ENCODE results near the gene SMURF2. TPM values are rescaled to one million over a fixed set of nuclear protein-coding genes. Genes with fewer than 3 reads are reported as not detected.

Gene SMURF2
- polyA plus RNA-seq, 4 donors: 31.0 to 40.4 (median 39.1) TPM

GRCh38 chr17:64547319-64547718 is 114.8 kb downstream of the SMURF2 start:
- DNase-seq (ENCODE audit: low read depth in 4 of 4, low spot score in 3 of 4): no peak

- DNase-seq (ENCODE audit: low read depth in 4 of 4, low spot score in 3 of 4): no peak
These were observed 115.4 kb downstream of the SMURF2 start for GRCh38 chr17:64546716-64547115.

- DNase-seq (ENCODE audit: low read depth in 4 of 4, low spot score in 3 of 4): no peak
These were observed 117.4 kb downstream of the SMURF2 start for GRCh38 chr17:64544742-64545141.

GRCh38 chr17:64540118-64540776 is 121.9 kb downstream of the SMURF2 start:
- no peak for DNase-seq (ENCODE audit: low read depth in 4 of 4, low spot score in 3 of 4)

- no peak for DNase-seq (ENCODE audit: low read depth in 4 of 4, low spot score in 3 of 4)
These were observed 123.5 kb downstream of the SMURF2 start for GRCh38 chr17:64538508-64539130.

- DNase-seq (ENCODE audit: low read depth in 4 of 4, low spot score in 3 of 4): no peak
These were observed 124.6 kb downstream of the SMURF2 start for GRCh38 chr17:64537488-64537887.

- DNase-seq (ENCODE audit: low read depth in 4 of 4, low spot score in 3 of 4): no peak
These were observed 125.2 kb downstream of the SMURF2 start for GRCh38 chr17:64536913-64537312.

GRCh38 chr17:64535357-64535756 is 126.8 kb downstream of the SMURF2 start:
- DNase-seq (ENCODE audit: low read depth in 4 of 4, low spot score in 3 of 4): no peak

GRCh38 chr17:64534187-64534586 is 127.9 kb downstream of the SMURF2 start:
- DNase-seq (ENCODE audit: low read depth in 4 of 4, low spot score in 3 of 4): no peak

- DNase-seq (ENCODE audit: low read depth in 4 of 4, low spot score in 3 of 4): no peak
These were observed 128.3 kb downstream of the SMURF2 start for GRCh38 chr17:64533784-64534183.

GRCh38 chr17:64532409-64532808 is 129.7 kb downstream of the SMURF2 start:
- no peak for DNase-seq (ENCODE audit: low read depth in 4 of 4, low spot score in 3 of 4)

- no peak for DNase-seq (ENCODE audit: low read depth in 4 of 4, low spot score in 3 of 4)
These were observed 130.1 kb downstream of the SMURF2 start for GRCh38 chr17:64531955-64532371.

- no peak for DNase-seq (ENCODE audit: low read depth in 4 of 4, low spot score in 3 of 4)
These were observed 132.9 kb downstream of the SMURF2 start for GRCh38 chr17:64529221-64529620.

- DNase-seq (ENCODE audit: low read depth in 4 of 4, low spot score in 3 of 4): no peak
These were observed 134.2 kb downstream of the SMURF2 start for GRCh38 chr17:64527914-64528313.

- DNase-seq (ENCODE audit: low read depth in 4 of 4, low spot score in 3 of 4): no peak
These were observed 141.7 kb downstream of the SMURF2 start for GRCh38 chr17:64520359-64520758.

- DNase-seq (ENCODE audit: low read depth in 4 of 4, low spot score in 3 of 4): no peak
These were observed 142.5 kb downstream of the SMURF2 start for GRCh38 chr17:64519601-64520000.

GRCh38 chr17:64515829-64516228 is 146.3 kb downstream of the SMURF2 start:
- DNase-seq (ENCODE audit: low read depth in 4 of 4, low spot score in 3 of 4): no peak

GRCh38 chr17:64515419-64515818 is 146.7 kb downstream of the SMURF2 start:
- no peak for DNase-seq (ENCODE audit: low read depth in 4 of 4, low spot score in 3 of 4)

- DNase-seq (ENCODE audit: low read depth in 4 of 4, low spot score in 3 of 4): no peak
These were observed 152.9 kb downstream of the SMURF2 start for GRCh38 chr17:64509179-64509578.

GRCh38 chr17:64508683-64509082 is 153.4 kb downstream of the SMURF2 start:
- no peak for DNase-seq (ENCODE audit: low read depth in 4 of 4, low spot score in 3 of 4)

- DNase-seq (ENCODE audit: low read depth in 4 of 4, low spot score in 3 of 4): peak in 3 of 4 donors; percentile 51 to 68 (median 63)
These were observed 154.7 kb downstream of the SMURF2 start for GRCh38 chr17:64507413-64507782.
